Naive thymus-derived CD4-positive, alpha-beta T cell (primary cell): ENCODE data around the gene PFKFB3. TPM values are rescaled to one million over a fixed set of nuclear protein-coding genes. Genes with fewer than 3 reads are reported as not detected.

Source experiments
- ATAC-seq: fragments of 150-1000 bp; cut with Tn5 transposase; 2 replicates; pipeline ENCODE4 v1.10.0; 2021; ENCODE audit warnings: mild to moderate bottlenecking, moderate library complexity
- CTCF ChIA-PET: fragments of 350-600 bp; sonication (Branson Sonifier 250); formaldehyde crosslinking; loops from one replicate; lab custom pipeline; 2021; ENCODE audit warnings: antibody characterized with exemption; lab: Charles Lee
- POLR2A ChIA-PET: fragments of 350-600 bp; sonication (Branson Sonifier 250); formaldehyde crosslinking; loops from one replicate; lab custom pipeline; 2021; ENCODE audit warnings: antibody characterized with exemption, inconsistent platforms; lab: Charles Lee
- DNase-seq, 9 donors: peaks; one replicate each; pipeline versions ENCODE4 v3.0.0 to v3.0.0-alpha.2; 2020 to 2022; ENCODE audit warnings: mixed read lengths in 1 of 9
- H3K27ac ChIP-seq: one replicate; pipeline ENCODE4 v1.7.0; 2013; ENCODE audit warnings: mild to moderate bottlenecking, low read depth, low read length, moderate library complexity
- H3K27me3 ChIP-seq, 2 donors: one replicate each; pipeline ENCODE4 v1.7.0; 2013; ENCODE audit warnings: low read length in 2 of 2, mild to moderate bottlenecking in 2 of 2, moderate library complexity in 2 of 2; ENCODE audit not compliant: control insufficient read depth in 2 of 2, insufficient read depth in 2 of 2
- H3K36me3 ChIP-seq, 3 experiments: 1 replicate in 2 of 3; 2 replicates in 1 of 3; pipeline ENCODE4 v1.7.0; 2013; ENCODE audit warnings: low read length in 3 of 3, mild to moderate bottlenecking in 3 of 3, moderate library complexity in 1 of 3; ENCODE audit not compliant: insufficient read depth in 3 of 3, control insufficient read depth in 2 of 3
- H3K4me1 ChIP-seq, 2 donors: one replicate each; pipeline ENCODE4 v1.7.0; 2013; ENCODE audit warnings: low read length in 2 of 2, mild to moderate bottlenecking in 2 of 2, moderate library complexity in 1 of 2; ENCODE audit not compliant: control insufficient read depth in 2 of 2, insufficient read depth in 2 of 2
- H3K4me3 ChIP-seq: 2 replicates; pipeline ENCODE4 v1.7.0; 2013; ENCODE audit warnings: mild to moderate bottlenecking, low read length
- H3K9me3 ChIP-seq, 3 experiments: 1 replicate in 2 of 3; 2 replicates in 1 of 3; pipeline ENCODE4 v1.7.0; 2013; ENCODE audit warnings: low read length in 3 of 3; ENCODE audit not compliant: control insufficient read depth in 2 of 3
- H3K27ac Mint-ChIP-seq, 9 donors: one replicate each; pipeline ENCODE4 v1.8.0; 2020 to 2022; ENCODE audit warnings: mixed read lengths in 9 of 9, mild to moderate bottlenecking in 8 of 9, moderate library complexity in 5 of 9, inconsistent platforms in 2 of 9
- H3K27me3 Mint-ChIP-seq, 5 donors: one replicate each; pipeline ENCODE4 v1.8.0; 2021 to 2022; ENCODE audit warnings: mixed read lengths in 5 of 5, mild to moderate bottlenecking in 1 of 5
- H3K36me3 Mint-ChIP-seq, 5 donors: one replicate each; pipeline ENCODE4 v1.8.0; 2020 to 2022; ENCODE audit warnings: mixed read lengths in 5 of 5, mild to moderate bottlenecking in 3 of 5, inconsistent platforms in 1 of 5
- H3K4me1 Mint-ChIP-seq, 7 donors: one replicate each; pipeline ENCODE4 v1.8.0; 2020 to 2022; ENCODE audit warnings: mixed read lengths in 7 of 7, mild to moderate bottlenecking in 3 of 7, inconsistent platforms in 1 of 7
- H3K4me3 Mint-ChIP-seq, 10 donors: one replicate each; pipeline ENCODE4 v1.8.0; 2020 to 2022; ENCODE audit warnings: mild to moderate bottlenecking in 10 of 10, mixed read lengths in 10 of 10, moderate library complexity in 6 of 10, inconsistent platforms in 2 of 10
- H3K9me3 Mint-ChIP-seq, 11 donors: one replicate each; pipeline ENCODE4 v1.8.0; 2020 to 2022; ENCODE audit warnings: mixed read lengths in 11 of 11, mild to moderate bottlenecking in 4 of 11, inconsistent platforms in 1 of 11, moderate library complexity in 1 of 11
- intact Hi-C, 2 donors: fragments of 100-400 bp; cut with micrococcal nuclease; formaldehyde crosslinking; loops; one replicate each; pipeline ENCODE4 v1.15.1; 2023
- polyA plus RNA-seq, 2 donors: library from polyadenylated mRNA; unstranded; fragments of 300-500 nt; fragmentation: Illumina TruSeq; gene quantifications; one replicate each; pipeline ENCODE4 v1.2.3, GENCODE V29; 2021
- total RNA-seq, 6 experiments: library from RNA in 5 of 6; stranded (reverse) in 5 of 6; gene quantifications; 1 replicate in 5 of 6; 2 replicates in 1 of 6; pipeline ENCODE4 v1.2.3 and lab custom pipeline; 2021 to 2026

The PFKFB3 gene
- total and polyA plus RNA-seq, 7 experiments from 2014 or later: 2.3 to 129 (median 66.1) TPM

- H3K9me3 Mint-ChIP-seq: no peaks in the 10 kb centered on the region
- no peaks in the 10 kb centered on the region for H3K27me3 ChIP-seq
- H3K27me3 Mint-ChIP-seq: no peaks in the 10 kb centered on the region
- CTCF ChIA-PET: interaction anchor here (0.6 to 1.6 kb wide), 4 partner anchors 27 to 157 kb away, joined by 3 to 9 read pairs (median 4); partner anchors contain the start of gene PFKFB3
- intact Hi-C loops: loop anchor here (10.0 kb wide), 2 partner anchors 193 to 273 kb away; partner anchors contain the start of genes FBH1 (in 1 of the 2) and IL15RA (in 1 of the 2)
- H3K4me3 ChIP-seq: no peak overlapping the region
- ATAC-seq (no peak), DNase-seq (no peak)
- H3K4me3 Mint-ChIP-seq: no peak overlapping the region
- peaks cover 0 to 16% (median 0%) of the 10 kb centered on the region in 3 experiments for H3K36me3 ChIP-seq
- peaks cover 0 to 27% (median 5%) of the 10 kb centered on the region in 5 donors for H3K36me3 Mint-ChIP-seq
- H3K9me3 ChIP-seq: no peaks in the 10 kb centered on the region
- peaks cover 25 to 50% of the 10 kb centered on the region in 2 donors for H3K4me1 ChIP-seq
- H3K27ac Mint-ChIP-seq: peak overlapping the region; percentile 51 to 99 (median 85)
- H3K27ac ChIP-seq: peak overlapping the region; percentile 0
- peaks cover 61 to 86% (median 82%) of the 10 kb centered on the region in 7 donors for H3K4me1 Mint-ChIP-seq
- POLR2A ChIA-PET: interaction anchor here (0.6 to 2.1 kb wide), 4 partner anchors 14 to 43 kb away, joined by 3 to 13 read pairs (median 6); partner anchors contain the start of gene PFKFB3
Observed at GRCh38 chr10:6167456-6167855, 35.3 kb upstream of the PFKFB3 start.

- H3K4me1 ChIP-seq: peaks cover 21 to 50% of the 10 kb centered on the region in 2 donors
- H3K27ac Mint-ChIP-seq: peak overlapping the region in 8 of 9 donors; percentile 51 to 99 (median 86)
- no peaks in the 10 kb centered on the region for H3K27me3 Mint-ChIP-seq
- no peak overlapping the region for H3K4me3 ChIP-seq
- no peak for DNase-seq
- no peaks in the 10 kb centered on the region for H3K27me3 ChIP-seq
- no peaks in the 10 kb centered on the region for H3K9me3 Mint-ChIP-seq
- CTCF ChIA-PET: interaction anchor here (0.5 to 1.6 kb wide), 4 partner anchors 26 to 506 kb away, joined by 3 to 9 read pairs (median 3); partner anchors contain the start of gene PFKFB3
- peak overlapping the region; percentile 37 for H3K27ac ChIP-seq
- POLR2A ChIA-PET: interaction anchor here (1.1 to 2.1 kb wide), 3 partner anchors 21 to 43 kb away, joined by 4 to 13 read pairs (median 8); partner anchors contain the start of gene PFKFB3
- H3K4me3 Mint-ChIP-seq: peak overlapping the region in 1 of 10 donors; percentile 17
- no peaks in the 10 kb centered on the region for H3K9me3 ChIP-seq
- intact Hi-C loops: loop anchor here (10.0 kb wide), 2 partner anchors 193 to 273 kb away; partner anchors contain the start of genes FBH1 (in 1 of the 2) and IL15RA (in 1 of the 2)
- no peak for ATAC-seq
- peaks cover 0 to 16% (median 0%) of the 10 kb centered on the region in 3 experiments for H3K36me3 ChIP-seq
- H3K4me1 Mint-ChIP-seq: peaks cover 61 to 86% (median 82%) of the 10 kb centered on the region in 7 donors
- H3K36me3 Mint-ChIP-seq: peaks cover 0 to 29% (median 5%) of the 10 kb centered on the region in 5 donors
Observed at GRCh38 chr10:6168084-6168483, 34.6 kb upstream of the PFKFB3 start.

- H3K27me3 Mint-ChIP-seq: no peaks in the 10 kb centered on the region
- no peak overlapping the region for H3K27ac ChIP-seq
- H3K4me3 ChIP-seq: no peak overlapping the region
- POLR2A ChIA-PET: no interaction called here
- no peaks in the 10 kb centered on the region for H3K9me3 ChIP-seq
- intact Hi-C loops: no loop called here
- CTCF ChIA-PET: interaction anchor here (0.7 to 1.3 kb wide), 2 partner anchors 32 to 230 kb away, joined by 3 to 8 read pairs; partner anchors contain the start of gene PFKFB3
- H3K36me3 ChIP-seq: peaks cover 0 to 16% (median 0%) of the 10 kb centered on the region in 3 experiments
- ATAC-seq (no peak), DNase-seq (no peak)
- no peaks in the 10 kb centered on the region for H3K9me3 Mint-ChIP-seq
- H3K27ac Mint-ChIP-seq: peak overlapping the region in 8 of 9 donors; percentile 55 to 98 (median 66)
- H3K36me3 Mint-ChIP-seq: peaks cover 0 to 26% (median 6%) of the 10 kb centered on the region in 5 donors
- H3K27me3 ChIP-seq: no peaks in the 10 kb centered on the region
- H3K4me3 Mint-ChIP-seq: peak overlapping the region in 3 of 10 donors; percentile 12 to 40 (median 26)
- peaks cover 66 to 92% (median 84%) of the 10 kb centered on the region in 7 donors for H3K4me1 Mint-ChIP-seq
- peaks cover 10 to 43% of the 10 kb centered on the region in 2 donors for H3K4me1 ChIP-seq
Observed at GRCh38 chr10:6170638-6171037, 32.1 kb upstream of the PFKFB3 start.

- peaks cover 67 to 94% (median 88%) of the 10 kb centered on the region in 7 donors for H3K4me1 Mint-ChIP-seq
- peaks cover 0 to 5% (median 0%) of the 10 kb centered on the region in 3 experiments for H3K36me3 ChIP-seq
- ChIA-PET POLR2A (interaction anchor here (0.8 to 2.9 kb wide), 5 partner anchors 9 to 29 kb away, joined by 3 to 30 read pairs (median 9); partner anchors contain the start of gene PFKFB3), CTCF (interaction anchor here (0.8 to 2.7 kb wide), 13 partner anchors 8 to 229 kb away, joined by 3 to 44 read pairs (median 6); partner anchors contain the start of gene PFKFB3)
- no peaks in the 10 kb centered on the region for H3K9me3 Mint-ChIP-seq
- H3K4me3 Mint-ChIP-seq: peak overlapping the region in 9 of 10 donors; percentile 21 to 74 (median 43)
- no peaks in the 10 kb centered on the region for H3K27me3 Mint-ChIP-seq
- peaks cover 9 to 46% of the 10 kb centered on the region in 2 donors for H3K4me1 ChIP-seq
- H3K27ac ChIP-seq: peak overlapping the region; percentile 3
- DNase-seq (peak in 1 of 9 donors; percentile 54), ATAC-seq (peak; percentile 75)
- H3K27ac Mint-ChIP-seq: peak overlapping the region; percentile 65 to 94 (median 89)
- intact Hi-C loops: no loop called here
- H3K9me3 ChIP-seq: no peaks in the 10 kb centered on the region
- H3K36me3 Mint-ChIP-seq: peaks cover 5 to 27% (median 10%) of the 10 kb centered on the region in 5 donors
- no peak overlapping the region for H3K4me3 ChIP-seq
- no peaks in the 10 kb centered on the region for H3K27me3 ChIP-seq
Observed at GRCh38 chr10:6171881-6172695, 30.6 kb upstream of the PFKFB3 start.

- Mint-ChIP-seq H3K4me1 (peaks cover 62 to 95% (median 86%) of the 10 kb centered on the region in 7 donors), H3K27me3 (no peaks in the 10 kb centered on the region), H3K4me3 (peak overlapping the region; percentile 42 to 83 (median 66)), H3K27ac (peak overlapping the region; percentile 82 to 94 (median 89)), H3K9me3 (no peaks in the 10 kb centered on the region), H3K36me3 (peaks cover 5 to 21% (median 5%) of the 10 kb centered on the region in 5 donors)
- Histone ChIP-seq H3K27ac (peak overlapping the region; percentile 26), H3K36me3 (peaks cover 0 to 2% (median 0%) of the 10 kb centered on the region in 3 experiments), H3K9me3 (no peaks in the 10 kb centered on the region), H3K4me3 (no peak overlapping the region), H3K27me3 (no peaks in the 10 kb centered on the region), H3K4me1 (peaks cover 9 to 46% of the 10 kb centered on the region in 2 donors)
- CTCF ChIA-PET: interaction anchor here (0.6 to 2.7 kb wide), 22 partner anchors 9 to 507 kb away, joined by 3 to 44 read pairs (median 4); partner anchors contain the start of gene PFKFB3
- ATAC-seq (peak; percentile 89), DNase-seq (peak; percentile 28 to 89 (median 78))
- intact Hi-C loops: loop anchor here (1.0 kb wide), 7 partner anchors 9 to 233 kb away; no protein-coding TSS in a partner anchor
- POLR2A ChIA-PET: interaction anchor here (0.6 to 2.9 kb wide), 11 partner anchors 9 to 228 kb away, joined by 3 to 30 read pairs (median 4); partner anchors contain the start of gene PFKFB3
Observed at GRCh38 chr10:6173203-6173602, 29.5 kb upstream of the PFKFB3 start.
